Endothelial cell (in vitro differentiated cells): ENCODE measurements around the gene PLSCR1. TPM values are rescaled to one million over a fixed set of nuclear protein-coding genes. Genes with fewer than 3 reads are reported as not detected.

Experiments
- DNase-seq: peaks from one replicate; pipeline ENCODE4 v3.0.0; 2021; ENCODE audit warnings: low spot score
- H3K27ac Mint-ChIP-seq: one replicate; pipeline ENCODE4 v1.8.0; 2021; ENCODE audit warnings: mixed read lengths, inconsistent platforms; ENCODE audit not compliant: unreplicated experiment
- H3K27me3 Mint-ChIP-seq: one replicate; pipeline ENCODE4 v1.8.0; 2021; ENCODE audit warnings: mild to moderate bottlenecking, moderate library complexity, mixed read lengths, inconsistent platforms; ENCODE audit not compliant: unreplicated experiment
- H3K36me3 Mint-ChIP-seq: one replicate; pipeline ENCODE4 v1.8.0; 2021; ENCODE audit warnings: mild to moderate bottlenecking, low read depth, mixed read lengths, inconsistent platforms; ENCODE audit not compliant: unreplicated experiment
- H3K4me1 Mint-ChIP-seq: one replicate; pipeline ENCODE4 v1.8.0; 2021; ENCODE audit warnings: mild to moderate bottlenecking, mixed read lengths, inconsistent platforms; ENCODE audit not compliant: unreplicated experiment
- H3K4me3 Mint-ChIP-seq: one replicate; pipeline ENCODE4 v1.8.0; 2021; ENCODE audit warnings: mild to moderate bottlenecking, mixed read lengths, inconsistent platforms; ENCODE audit not compliant: unreplicated experiment
- H3K9me3 Mint-ChIP-seq: one replicate; pipeline ENCODE4 v1.8.0; 2021; ENCODE audit warnings: mixed read lengths, inconsistent platforms; ENCODE audit not compliant: unreplicated experiment
- total RNA-seq: library from RNA; stranded (reverse); fragmentation: NEBNext Ultra II Directional; extraction: Animal tissue kit (Norgen Biotek cat#: 25700); gene quantifications from one replicate; pipeline ENCODE4 v1.2.1, GENCODE V29; 2021; ENCODE audit not compliant: unreplicated experiment
- TF ChIP-seq, protein P1 (sequence below): fragments of 200-600 bp; sonication (generic); IDR thresholded peaks from one replicate; pipeline ENCODE4 v1.5.0; 2021; ENCODE audit warnings: antibody characterized with exemption; ENCODE audit not compliant: unreplicated experiment

PLSCR1 gene
- total RNA-seq, 1 donor from 2014 or later = 77.1 TPM

DNA sequence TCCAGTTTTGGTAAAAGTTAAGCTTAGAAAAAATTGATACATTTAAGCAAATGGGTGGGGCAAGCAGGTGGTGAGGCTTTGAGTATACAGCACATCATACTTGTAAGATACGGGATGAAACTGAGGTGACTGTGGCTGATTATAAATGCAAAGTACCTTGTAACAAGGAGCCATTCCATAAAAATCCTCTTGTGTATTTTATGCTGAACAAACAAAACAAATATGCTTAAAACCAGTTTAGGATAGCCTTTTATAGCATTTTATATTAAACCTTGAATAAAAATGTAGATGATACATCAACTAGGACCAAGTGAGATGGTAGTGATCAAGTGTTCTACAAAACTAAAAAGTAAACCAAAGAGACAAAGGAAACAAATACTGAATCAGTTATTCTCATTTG is 3.4 kb downstream of the PLSCR1 start:
- no peak overlapping the region for H3K27ac Mint-ChIP-seq

DNA sequence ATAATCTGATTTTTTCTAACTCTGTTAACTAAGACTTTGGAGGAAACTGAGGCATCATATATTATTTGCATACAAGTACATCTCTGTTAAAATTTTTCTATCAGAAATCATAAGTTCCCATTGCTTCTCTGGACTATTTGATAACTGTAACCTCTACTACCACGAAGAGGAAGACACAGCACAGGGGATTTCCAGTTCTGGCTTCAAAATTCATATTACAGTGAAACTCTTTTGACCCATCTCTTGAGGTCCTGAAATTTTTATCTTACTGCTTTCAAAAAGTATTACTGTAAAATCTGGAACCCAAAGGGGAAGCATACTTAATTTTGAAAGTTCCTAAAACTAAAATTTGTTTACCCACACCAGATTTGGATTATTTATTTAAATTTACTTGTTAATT is 4.2 kb downstream of the PLSCR1 start:
- H3K4me3 Mint-ChIP-seq = no peak overlapping the region

More for the DNA sequence above, 3.4 kb downstream of the PLSCR1 start:
- TF ChIP-seq, protein P1, sequence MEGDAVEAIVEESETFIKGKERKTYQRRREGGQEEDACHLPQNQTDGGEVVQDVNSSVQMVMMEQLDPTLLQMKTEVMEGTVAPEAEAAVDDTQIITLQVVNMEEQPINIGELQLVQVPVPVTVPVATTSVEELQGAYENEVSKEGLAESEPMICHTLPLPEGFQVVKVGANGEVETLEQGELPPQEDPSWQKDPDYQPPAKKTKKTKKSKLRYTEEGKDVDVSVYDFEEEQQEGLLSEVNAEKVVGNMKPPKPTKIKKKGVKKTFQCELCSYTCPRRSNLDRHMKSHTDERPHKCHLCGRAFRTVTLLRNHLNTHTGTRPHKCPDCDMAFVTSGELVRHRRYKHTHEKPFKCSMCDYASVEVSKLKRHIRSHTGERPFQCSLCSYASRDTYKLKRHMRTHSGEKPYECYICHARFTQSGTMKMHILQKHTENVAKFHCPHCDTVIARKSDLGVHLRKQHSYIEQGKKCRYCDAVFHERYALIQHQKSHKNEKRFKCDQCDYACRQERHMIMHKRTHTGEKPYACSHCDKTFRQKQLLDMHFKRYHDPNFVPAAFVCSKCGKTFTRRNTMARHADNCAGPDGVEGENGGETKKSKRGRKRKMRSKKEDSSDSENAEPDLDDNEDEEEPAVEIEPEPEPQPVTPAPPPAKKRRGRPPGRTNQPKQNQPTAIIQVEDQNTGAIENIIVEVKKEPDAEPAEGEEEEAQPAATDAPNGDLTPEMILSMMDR = no peak
- Mint-ChIP-seq H3K9me3 (no peaks in the 10 kb centered on the region), H3K4me3 (no peak overlapping the region), H3K36me3 (peaks cover 21% of the 10 kb centered on the region), H3K27me3 (no peaks in the 10 kb centered on the region), H3K4me1 (peaks cover 28% of the 10 kb centered on the region)
- DNase-seq = no peak

DNA sequence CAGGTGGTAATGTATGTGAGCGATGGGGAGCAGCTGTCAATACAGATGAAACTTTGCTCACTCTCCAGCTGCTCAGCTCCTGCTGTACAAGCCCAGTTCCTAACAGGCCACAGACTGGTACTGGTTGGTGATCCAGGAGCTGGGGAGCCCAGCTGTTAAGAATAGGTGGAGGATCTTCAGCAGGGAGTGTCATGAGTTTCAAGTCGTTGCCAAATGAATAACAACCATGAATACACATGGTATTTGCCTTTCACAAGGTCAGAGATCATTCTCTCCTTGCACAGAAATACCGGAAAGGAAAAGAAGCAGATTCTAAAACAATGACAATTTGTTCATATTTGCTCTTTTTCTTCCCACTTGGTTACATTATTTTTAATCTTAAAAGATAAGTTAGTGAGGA is 5.1 kb downstream of the PLSCR1 start:
- Mint-ChIP-seq H3K27me3 (no peaks in the 10 kb centered on the region), H3K27ac (no peak overlapping the region), H3K4me1 (peaks cover 29% of the 10 kb centered on the region), H3K4me3 (no peak overlapping the region), H3K36me3 (peaks cover 21% of the 10 kb centered on the region), H3K9me3 (no peaks in the 10 kb centered on the region)
- TF ChIP-seq, protein P1 = no peak
- no peak for DNase-seq

More for the DNA sequence above, 4.2 kb downstream of the PLSCR1 start:
- peaks cover 28% of the 10 kb centered on the region for H3K4me1 Mint-ChIP-seq
- H3K27ac Mint-ChIP-seq = no peak overlapping the region
- no peaks in the 10 kb centered on the region for H3K27me3 Mint-ChIP-seq
- TF ChIP-seq, protein P1 = no peak
- DNase-seq = no peak
- peaks cover 21% of the 10 kb centered on the region for H3K36me3 Mint-ChIP-seq
- H3K9me3 Mint-ChIP-seq = no peaks in the 10 kb centered on the region

DNA sequence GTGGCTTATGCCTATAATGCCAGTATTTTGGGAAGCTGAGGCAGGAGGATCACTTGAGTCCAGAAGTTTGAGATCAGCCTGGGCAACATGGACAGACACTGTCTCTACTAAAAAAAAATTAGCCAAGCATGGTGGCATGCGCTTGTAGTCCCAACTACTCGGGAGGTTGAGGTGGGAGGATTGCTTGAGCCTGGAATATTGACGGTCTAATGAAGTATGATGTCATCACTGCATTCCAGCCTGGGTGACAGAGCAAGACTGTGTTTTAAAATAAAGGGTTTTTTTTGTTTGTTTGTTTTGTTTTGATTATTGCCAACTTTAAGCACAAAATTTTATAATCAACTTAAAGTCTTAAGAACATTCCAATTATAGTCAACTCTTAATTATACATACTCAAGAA is 6.8 kb downstream of the PLSCR1 start:
- TF ChIP-seq, protein P1 = no peak
- Mint-ChIP-seq H3K27ac (no peak overlapping the region), H3K4me1 (peaks cover 25% of the 10 kb centered on the region), H3K27me3 (no peaks in the 10 kb centered on the region), H3K36me3 (peaks cover 18% of the 10 kb centered on the region), H3K4me3 (no peak overlapping the region), H3K9me3 (no peaks in the 10 kb centered on the region)
- DNase-seq = no peak

DNA sequence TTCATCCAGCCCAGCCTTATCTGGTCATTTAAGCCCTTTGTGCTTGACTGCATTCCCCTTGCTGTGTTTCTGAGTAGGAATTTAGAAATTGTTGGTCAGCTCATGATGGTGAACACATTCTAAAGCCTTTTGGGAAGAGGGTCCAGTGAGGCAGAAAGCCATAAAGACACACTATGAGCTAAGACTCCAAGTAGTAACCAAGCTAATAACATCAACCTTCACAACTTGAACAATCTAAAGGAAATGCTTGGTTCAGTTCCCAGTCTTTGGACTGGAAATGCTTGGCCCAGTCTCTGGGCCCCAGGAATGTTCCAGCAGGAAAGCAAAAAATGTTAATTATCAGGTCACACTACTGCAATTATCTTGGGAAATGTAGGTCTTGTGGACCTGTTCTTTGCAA is 7.7 kb downstream of the PLSCR1 start:
- Mint-ChIP-seq H3K36me3 (peaks cover 18% of the 10 kb centered on the region), H3K27me3 (no peaks in the 10 kb centered on the region), H3K9me3 (no peaks in the 10 kb centered on the region), H3K4me1 (peaks cover 17% of the 10 kb centered on the region), H3K27ac (no peak overlapping the region), H3K4me3 (no peak overlapping the region)
- DNase-seq = no peak
- TF ChIP-seq, protein P1 = no peak
